Lung microvascular endothelial cell (primary cell): ENCODE measurements around the gene DOCK2. TPM values are rescaled to one million over a fixed set of nuclear protein-coding genes. Genes with fewer than 3 reads are reported as not detected.
"Not testable (repeated sequence)": the region's sequence is repeated elsewhere in the genome, so short reads cannot be mapped to it uniquely, and the experiment has no call there.

Experiments
- DNase-seq, 2 donors: peaks; one replicate each; pipeline versions ENCODE4 v3.0.0 to v3.0.0-alpha.2; 2010; ENCODE audit warnings: low read depth in 2 of 2
- total RNA-seq: library from RNA; depleted of rRNA; stranded (reverse); fragments of >200 nt; gene quantifications from 2 replicates; pipeline ENCODE4 v1.2.1, GENCODE V29; 2014

The DOCK2 gene
- total RNA-seq, 1 donor from 2014 or later: 0.20 TPM

DNA sequence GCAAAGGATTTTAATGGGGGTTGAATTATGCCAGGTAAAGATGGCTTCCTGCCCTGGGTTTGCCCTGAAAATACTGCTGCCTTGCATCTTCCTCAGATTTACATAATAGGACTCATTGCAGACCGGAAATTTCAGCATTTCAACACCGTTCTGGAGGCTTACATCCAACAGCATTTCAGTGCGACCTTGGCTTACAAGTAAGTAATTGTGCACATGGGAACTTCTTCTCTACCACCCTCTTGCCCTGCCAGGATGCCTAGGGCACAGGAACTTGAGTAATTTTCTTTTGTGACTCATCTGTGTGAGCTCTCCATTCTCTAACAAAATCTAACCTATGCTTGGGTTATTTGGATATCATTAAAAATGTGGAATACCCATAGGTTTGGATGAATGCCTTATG, 80.2 kb downstream of the DOCK2 start:
- peak; percentile 13 to 57 for DNase-seq

DNA sequence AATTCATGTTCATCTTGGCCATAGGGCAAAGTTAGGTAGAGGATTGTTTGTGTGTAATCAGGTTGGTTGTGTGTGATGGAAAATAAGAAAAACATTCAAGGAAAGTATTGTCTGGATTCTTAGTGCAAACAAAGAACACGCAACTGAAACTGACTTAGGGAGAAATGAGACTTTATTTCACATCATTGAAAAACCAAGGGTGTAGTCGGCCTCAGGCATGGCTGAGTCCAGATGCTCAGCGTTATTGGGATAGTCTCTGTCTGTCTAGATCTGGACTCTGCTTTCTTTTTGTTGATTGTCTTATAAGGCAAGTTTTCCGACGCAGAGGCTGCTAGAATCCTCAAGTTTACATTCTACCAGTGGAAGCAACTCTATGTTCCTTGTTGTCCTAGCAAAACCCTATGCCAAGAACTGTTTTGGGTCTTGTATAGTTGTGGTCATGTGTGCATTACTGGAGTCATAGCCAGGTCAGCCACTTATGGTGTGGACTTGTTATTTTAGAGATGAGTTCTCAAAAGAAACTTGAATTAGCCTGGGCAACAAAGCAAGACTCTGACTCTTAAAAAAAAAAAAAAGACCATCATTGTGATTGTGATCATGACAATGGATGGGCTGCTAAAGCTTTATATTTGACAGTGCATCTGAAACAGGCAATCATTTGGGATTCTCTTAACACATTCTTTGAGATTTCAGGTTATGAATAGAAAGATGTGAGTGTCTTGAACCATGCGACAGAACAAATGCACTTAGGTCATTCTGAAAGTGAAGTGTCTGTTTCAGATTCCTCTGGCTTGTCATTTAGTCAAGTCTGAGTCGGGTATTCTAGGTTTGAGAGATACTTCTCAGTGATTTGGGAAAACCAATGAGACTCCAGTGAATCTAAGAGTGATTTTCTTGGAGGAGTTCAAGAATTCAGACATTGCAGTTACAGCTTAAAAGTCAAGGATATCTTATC, 82.6 kb downstream of the DOCK2 start:
- no peak for DNase-seq

DNA sequence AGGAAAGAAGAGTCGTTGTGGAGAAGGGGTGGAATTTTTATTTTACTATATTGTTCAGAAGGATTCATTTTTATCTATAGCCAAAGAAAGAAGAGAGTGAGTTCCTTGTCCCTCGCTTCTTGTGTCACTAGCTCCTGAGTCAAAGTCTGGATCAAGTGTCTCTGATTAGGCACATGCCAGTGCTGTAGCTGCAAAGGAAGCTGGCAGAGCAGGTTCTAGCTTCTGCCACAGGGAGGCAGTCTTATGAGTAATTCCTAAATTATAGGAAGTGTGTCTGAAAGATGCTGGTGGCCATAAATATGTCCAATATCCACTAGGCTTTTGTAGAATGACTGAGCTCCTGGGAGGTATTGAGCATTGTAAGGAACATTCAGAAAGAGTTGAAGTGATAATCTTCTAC, 84.7 kb downstream of the DOCK2 start:
- no peak for DNase-seq

DNA sequence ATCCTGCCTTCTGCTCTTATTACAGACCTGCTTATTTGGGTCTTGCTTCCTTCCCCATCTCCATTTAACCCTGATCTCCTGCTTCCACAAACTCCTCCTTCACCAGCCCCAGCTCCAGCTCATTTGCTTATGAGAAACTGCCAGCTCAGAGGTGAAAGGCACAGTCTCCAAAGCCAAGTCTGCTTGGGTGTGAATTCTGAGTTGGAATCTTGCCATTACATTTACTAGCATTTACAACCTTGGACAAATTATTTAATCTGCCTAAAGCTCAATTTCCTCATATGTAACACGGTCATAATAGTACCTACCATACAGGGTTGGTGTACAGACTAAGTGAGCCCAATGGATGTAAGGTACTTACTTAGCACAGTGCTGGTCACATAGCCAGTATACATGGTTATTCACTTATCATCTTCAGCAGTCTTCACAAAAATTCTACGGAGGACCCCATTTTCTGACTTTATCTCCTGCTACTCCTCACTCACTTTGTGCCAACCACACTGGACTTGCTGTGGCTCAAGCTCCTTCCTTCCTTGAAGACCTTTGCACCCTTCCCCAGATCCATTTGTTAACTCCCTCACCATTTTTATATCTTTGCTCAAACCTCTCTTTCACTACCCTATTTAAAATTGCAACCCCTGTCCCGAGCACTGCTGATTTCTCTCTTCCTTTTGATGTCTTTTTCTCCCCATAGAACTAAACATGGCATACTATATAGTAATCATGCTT, 86.2 kb downstream of the DOCK2 start:
- no peak for DNase-seq

DNA sequence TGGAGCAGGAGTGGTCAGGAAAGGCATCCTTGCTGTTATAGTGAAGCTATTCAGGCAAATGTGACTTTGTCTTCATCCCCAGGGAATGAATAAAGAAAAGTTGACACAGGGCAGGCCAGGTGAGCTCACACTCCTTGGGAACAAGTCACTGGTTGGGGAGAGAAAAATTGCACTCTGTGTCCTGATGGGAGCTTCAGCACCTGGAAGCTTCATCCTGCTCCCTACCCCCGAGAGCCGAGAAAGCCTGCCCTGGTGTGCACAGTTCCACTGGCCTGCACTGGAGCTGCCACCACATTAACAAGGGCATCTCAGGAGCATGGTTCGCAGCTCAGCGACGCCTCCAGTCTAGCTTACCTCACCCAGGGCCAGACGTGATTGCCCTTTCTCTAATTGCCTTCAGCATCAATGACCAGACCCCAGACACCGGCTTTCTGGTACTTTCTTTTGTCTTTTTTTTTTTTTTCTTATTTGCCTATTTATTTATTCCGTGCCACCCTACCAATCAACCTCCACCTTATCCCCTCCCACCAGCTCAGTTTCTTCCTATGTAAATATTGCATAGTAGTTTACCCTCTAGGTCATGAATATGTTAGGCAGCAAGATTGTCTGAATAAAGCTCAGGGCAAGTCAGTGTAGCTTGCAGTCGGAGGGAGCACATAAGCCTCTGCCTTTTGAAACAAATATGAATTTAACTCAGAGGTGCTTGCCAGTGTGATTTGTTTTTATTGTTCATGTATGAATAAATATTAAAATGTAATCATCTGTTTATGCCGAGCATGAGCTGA, 87.4 kb downstream of the DOCK2 start:
- DNase-seq: no peak

DNA sequence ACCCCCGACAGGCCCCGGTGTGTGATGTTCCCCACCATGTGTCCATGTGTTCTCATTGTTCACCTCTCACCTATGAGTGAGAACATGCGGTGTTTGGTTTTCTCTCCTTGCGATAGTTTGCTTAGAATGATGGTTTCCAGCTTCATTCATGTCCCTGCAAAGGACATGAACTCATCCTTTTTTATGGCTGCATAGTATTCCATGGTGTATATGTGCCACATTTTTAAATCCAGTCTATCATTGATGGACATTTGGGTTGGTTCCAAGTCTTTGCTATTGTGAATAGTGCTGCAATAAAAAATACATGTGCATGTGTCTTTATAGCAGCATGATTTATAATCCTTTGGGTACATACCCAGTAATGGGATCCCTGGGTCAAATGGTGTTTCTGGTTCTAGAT, 88.6 kb downstream of the DOCK2 start:
- not testable (repeated sequence) for DNase-seq

DNA sequence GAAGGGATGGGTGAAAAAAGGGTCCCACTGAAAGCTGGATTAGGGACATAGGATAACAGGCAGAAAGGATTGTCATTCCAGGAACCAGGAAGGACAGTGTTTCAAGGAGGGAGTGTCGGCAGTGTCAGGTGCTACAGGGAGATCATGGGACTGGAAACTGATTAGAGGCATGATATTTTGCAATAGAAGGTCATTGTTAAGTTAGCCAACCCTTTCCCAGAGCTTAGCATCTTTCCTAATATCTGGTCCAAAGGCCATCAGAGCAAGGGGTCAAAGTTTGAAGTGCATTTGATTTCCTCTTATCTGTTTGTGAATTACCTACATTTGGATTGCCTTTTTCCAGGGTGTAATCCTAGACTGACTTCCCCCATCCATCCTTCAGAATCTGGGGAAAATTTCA, 91.3 kb downstream of the DOCK2 start:
- no peak for DNase-seq

DNA sequence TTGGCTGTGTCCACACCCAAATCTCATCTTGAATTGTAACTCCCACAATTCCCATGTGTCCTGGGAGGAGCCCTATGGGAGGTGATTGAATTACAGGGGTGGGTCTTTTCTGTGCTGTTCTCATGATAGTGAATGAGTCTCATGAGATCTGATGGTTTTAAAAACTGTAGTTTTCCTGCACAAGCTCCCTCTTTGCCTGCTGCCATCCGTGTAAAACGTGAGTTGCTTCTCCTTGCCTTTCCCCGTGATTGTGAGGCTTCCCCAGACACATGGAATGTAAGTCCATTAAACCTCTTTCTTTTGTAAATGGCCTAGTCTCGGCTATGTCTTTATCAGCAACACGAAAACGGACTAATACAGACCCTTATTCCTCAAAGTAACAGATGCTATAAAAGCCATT, 94.1 kb downstream of the DOCK2 start:
- DNase-seq: no peak

DNA sequence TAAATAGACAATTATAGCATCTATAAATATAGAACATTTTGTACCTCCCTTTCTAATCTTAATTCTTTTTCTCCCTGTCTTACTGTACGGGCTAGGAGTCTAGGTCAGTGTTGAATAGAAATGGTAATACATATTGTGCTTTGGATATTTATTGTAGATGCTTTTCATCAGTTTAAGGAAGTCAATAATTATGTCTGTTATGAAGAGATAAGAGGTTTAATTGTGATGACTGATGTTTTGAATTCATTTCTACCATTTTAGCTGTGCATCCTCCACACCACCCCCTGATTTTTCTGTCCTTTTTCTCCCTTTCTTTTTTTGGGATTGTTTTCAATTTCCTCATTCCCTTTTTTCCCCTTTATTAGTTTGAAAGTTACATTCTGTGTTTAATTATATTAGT, 95.8 kb downstream of the DOCK2 start:
- DNase-seq: no peak

DNA sequence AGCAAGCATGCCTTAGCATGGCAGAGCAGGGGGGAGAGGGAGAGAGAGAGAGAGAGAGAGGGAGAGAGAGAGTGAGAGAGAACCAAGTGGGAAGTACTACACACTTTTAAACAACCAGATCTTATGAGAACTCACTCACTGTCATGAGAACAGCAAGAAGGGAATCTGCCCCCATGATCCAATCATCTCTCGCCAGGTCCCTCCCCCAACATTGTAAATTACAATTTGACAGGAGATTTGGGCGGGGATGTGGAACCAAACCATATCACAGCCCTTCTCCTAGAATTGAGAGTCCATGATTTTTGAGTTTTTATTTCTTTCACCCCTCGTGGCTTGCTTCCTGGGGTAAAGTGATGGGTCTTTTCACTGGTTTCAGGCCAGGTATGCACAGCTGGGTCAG, 98.8 kb downstream of the DOCK2 start:
- DNase-seq: no peak

DNA sequence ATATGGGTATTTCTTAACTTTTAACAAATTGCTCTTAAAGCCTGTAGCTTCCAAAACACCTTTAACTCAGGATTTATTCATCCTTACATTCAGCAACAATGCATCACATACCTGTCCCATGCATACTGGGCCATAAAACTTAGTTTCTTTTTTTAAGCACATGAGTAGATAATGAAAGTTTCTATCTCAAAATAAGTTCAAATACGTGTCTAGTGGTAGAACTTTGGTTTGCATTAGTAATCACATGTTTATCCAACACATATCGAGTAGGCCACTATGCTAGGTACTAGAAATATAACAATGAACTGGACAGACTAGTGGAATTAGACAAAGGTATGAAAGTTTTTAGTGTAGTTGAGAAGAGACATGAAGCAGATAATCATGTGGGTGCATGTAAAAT, 99.6 kb downstream of the DOCK2 start:
- no peak for DNase-seq

DNA sequence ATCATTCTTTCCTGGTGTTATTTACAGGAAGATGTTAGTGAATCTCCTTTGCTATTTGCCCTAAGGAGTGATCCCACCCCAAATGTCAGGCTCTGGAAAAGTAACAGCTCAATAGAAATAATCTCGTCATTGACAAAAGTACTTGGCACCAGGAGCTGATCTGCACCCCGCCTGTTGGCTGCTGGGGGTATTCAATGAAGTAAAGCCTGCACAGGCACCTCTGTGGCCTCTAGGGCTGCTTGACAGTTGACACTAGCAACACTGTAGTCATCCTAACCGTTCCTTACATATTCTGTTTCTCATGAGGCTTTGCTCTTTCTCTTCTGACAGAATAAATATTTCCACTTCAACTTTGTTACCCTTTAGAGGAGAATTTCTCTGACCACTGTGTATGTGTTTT, 103.4 kb downstream of the DOCK2 start:
- DNase-seq: no peak

DNA sequence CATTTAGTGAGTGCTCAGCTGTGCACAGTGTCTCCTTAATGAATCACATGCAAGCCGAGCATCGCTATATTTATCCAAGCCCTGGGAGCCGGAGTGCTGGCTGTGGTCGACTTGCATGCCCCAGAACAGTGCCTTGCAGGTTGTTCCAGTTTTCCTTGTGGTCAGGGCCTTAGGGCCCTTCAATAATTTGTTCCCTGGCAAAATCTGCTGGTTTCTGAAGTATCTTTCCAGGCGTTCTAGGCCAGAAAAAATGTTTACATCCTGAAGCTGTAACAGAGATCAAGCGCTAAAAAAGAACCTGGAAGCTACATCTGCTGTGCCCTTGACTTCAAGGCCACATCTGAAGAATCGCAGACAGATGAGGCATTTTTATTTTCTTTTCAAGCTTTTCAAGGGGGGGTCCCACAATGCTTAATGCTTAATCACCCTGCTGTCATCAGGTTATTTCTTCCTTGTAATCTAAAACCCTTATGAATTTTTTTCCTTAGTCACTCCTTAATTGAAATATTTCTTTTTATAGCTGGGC, 105.8 kb downstream of the DOCK2 start:
- DNase-seq: no peak

DNA sequence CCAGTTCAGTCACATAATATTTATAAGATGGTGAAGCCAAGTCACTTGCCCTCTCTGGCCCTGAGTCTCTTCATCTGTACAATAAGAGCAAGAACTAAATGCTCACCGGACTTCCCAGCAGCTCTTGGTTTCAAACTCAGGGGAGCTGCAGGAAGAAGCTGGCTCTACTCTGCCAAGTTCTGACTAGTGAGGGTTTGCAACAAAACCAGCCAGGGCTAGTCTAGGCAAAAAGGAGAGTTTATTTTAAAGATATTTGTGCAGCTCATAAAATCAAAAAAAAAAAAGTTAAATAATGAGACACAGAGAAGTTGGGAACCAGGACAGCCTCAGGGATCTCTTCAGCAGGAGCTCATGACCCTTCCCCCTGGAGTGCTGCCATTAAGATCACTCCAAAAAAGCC, 107.3 kb downstream of the DOCK2 start:
- no peak for DNase-seq

DNA sequence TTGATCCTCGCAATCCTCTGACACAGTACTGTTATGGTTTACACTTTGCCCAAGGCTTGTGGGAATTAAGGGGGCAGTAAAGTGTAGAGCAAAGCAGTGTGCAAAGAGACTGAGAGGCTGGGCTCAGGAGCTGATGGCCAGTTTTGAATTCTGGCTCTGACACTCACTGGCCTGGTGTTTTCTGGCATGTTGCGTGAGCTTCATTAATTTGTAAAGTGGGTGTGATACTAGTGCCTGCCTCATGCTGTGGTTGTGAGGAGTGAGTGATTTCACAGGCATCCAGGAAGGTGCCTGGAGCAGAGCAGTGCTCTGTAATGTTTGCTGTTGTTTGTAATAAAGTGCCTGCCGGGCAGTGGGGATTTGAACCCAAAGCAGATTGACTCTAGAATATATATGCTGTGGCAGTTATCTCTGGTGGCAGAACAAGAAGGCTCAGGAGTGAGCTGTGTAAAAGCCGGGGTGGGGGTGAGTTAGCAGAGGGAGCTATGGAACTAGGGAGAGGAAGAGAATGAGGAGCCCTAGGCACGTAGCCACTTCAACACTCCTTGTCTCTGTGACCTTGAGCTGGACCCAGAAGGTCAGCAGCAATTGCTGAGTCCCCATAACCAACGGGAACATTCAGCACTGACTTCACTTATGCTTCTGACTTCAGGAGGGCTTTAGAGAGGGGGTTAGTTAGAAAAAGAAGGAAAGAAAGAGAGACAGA, 108.5 kb downstream of the DOCK2 start:
- no peak for DNase-seq

DNA sequence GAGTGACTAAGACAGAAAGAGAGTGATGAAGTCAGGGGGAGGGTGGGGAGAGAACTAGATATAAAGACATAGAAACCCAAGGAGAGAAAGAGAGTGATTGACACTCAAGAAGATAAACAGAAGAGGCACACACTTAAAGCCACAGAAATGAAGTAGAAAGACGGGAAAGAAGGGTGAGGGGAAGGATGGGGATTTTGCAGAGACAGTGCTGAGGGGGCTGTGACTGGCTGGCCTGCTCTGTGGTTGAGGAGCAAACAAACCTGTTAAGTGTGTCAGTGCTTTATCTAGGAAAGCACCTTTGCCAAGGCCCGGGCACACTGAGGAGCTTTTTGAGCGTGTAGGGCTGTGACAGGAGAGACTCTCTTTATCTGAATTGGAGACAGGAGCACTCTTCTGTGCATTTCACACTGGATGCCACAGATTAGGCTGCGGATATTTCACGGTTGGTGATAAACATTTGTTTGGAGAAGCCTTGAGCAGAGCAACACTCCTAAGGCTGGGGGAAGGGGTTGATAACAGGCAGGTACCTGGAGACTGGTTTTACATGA, 109.1 kb downstream of the DOCK2 start:
- no peak for DNase-seq

DNA sequence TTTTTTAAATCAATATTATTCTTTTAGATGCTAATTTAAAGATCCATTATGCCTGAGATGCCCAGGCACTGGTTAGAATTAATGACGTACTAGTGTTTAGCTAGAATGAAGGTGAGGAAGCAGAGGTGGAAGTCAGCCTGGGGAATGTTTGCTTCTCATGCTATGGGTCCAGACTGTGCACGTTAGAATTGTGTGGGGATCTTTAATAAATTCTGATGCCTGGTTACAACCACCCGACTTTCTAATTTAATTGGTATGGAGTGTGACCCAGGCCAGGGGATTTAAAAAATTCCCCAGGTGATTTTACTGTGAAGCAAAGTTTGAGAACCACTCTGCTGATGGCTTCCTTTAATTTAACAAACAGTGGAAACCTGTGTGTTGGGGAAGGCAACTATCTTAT, 111.1 kb downstream of the DOCK2 start:
- no peak for DNase-seq

DNA sequence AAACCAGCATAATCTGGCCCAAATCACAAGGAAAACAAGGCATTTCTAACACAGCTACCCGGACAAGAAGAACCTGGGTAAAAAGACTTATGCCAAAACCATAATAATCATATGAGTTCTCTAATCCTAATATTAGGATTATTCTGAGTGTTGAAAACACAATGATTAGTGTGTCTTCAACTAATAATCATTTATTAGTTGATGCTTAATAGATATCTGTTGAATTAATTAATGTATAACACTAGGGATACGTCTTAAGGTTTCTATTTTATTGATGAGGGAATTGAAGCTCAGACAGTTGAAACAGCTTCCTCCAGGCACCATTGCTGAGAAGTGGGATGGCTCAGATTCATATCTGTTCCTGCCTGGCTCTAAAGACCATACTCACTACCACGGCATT, 112.2 kb downstream of the DOCK2 start:
- DNase-seq: no peak

DNA sequence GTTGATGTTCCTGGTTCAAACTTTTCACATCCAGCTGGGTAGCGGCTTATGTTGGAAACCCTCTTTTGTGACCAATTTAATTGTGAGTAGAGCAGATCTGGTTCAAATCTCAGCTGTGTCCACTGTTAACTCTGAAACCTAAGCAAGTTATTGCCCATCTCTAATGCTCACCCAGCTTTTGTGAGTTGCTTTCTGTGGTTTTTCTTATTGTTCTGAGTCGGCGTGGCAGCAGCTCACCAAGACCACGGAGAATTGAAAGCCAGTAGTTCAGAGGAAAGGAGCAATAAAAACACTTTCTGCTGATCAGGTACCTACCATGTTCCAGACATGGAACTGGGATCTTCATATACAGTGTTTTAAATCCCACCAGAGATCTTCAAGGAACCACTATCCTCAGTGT, 114.4 kb downstream of the DOCK2 start:
- no peak for DNase-seq

DNA sequence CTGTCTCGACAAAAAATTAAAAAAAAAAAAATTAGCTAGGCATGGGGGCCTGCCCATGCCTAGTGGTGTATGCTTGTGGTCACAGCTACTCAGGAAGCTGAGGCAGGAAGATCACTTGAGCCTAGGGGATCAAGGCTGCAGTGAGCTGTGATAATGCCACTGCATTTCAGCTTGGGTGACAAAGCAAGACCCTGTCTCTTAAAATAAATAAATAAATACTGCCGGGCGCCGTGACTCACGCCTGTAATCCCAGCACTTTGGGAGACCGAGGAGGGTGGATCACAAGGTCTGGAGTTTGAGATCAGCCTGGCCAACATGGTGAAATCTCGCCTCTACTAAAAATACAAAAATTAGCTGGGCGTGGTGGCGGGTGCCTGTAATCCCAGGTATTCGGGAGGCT, 115.5 kb downstream of the DOCK2 start:
- DNase-seq: not testable (repeated sequence)

DNA sequence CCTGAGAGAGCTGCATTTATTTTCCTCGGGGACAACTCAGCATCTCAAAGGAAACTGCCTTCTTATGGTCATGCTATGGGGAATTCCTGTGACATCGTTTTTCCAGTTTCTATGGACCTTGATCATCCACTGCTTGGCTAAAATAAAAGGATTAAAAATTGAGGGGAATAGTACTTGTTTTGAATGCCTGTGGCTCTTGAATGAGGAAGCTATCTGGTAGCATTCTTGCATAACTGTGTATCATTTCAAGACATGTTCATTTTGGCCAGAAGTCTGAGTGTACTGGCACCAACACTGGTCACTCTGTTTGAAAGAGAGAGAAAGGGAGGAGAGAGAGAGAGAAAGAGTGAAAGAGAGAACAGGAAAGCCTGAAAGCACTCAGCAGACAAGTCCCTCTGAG, 116.7 kb downstream of the DOCK2 start:
- DNase-seq: no peak
